GM10248 (cell line): ENCODE data around the gene EXOC3L4.
"Not testable (repeated sequence)": the region's sequence is repeated elsewhere in the genome, so short reads cannot be mapped to it uniquely, and the experiment has no call there.

Experiments used
- CTCF ChIA-PET: fragments of 300-600 bp; sonication (Branson Sonifier 250); formaldehyde crosslinking; extraction: SDS; loops from one replicate; lab custom pipeline; 2021; ENCODE audit warnings: antibody characterized with exemption; lab: Yijun Ruan, JAX
- POLR2A ChIA-PET: fragments of 350-650 bp; sonication (Branson Sonifier 250); formaldehyde crosslinking; extraction: SDS; loops from one replicate; lab custom pipeline; 2020; ENCODE audit warnings: antibody characterized with exemption; lab: Yijun Ruan, JAX
- DNase-seq: peaks from one replicate; pipeline ENCODE4 v3.0.0; 2012; ENCODE audit errors: extremely low spot score
- TF ChIP-seq, protein P1 (sequence below): IDR thresholded peaks from 2 replicates; pipeline ENCODE4 v1.5.1; 2012; ENCODE audit warnings: mild to moderate bottlenecking, low read depth; ENCODE audit errors: extremely low read depth, missing control alignments, control extremely low read depth

The EXOC3L4 gene

DNA sequence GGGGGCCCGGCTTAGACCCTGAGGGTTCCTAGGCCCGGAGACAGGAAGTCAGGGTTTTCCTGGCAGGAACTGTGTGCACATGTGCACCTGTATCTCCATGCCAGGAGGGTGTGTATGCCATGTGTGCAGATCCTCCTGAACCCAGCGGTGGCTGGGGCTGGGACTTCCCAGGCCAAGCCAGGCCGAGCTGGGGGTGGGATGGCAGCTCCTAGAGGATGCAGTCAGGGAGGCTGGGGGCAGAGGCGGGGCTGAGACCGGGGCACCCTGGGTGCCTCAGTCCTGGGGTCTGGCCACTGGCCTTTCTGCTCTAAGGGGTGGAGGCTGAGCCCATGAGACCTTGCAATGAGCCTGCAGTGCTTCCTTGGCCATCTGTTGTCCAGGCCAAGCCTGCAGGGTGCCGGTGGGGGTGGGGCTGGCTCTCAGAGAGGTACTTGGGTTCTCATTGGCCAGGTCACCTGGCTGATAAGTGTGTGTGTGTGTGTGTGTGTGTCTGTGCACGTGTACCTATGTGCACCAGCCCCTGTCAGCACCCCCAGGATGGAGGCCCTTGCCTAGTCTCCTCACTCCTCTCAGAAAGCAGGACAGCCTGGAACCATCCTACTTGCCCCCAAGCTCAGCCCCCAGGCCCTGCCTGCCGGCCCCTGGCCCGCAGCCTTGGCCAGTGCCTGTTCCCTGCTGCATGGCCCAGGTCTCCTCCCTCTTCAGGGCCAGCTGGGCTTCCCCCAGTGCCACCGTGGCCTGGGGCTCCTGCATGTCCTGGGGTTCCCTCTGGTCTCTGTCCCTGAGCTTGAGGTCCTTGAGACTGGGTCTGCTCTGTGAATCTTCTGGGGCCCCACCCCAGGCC is 18.1 kb downstream of the EXOC3L4 start:
- ChIA-PET CTCF (interaction anchor here (1.5 kb wide), 1 partner anchor 8 kb away, joined by 23 read pairs; no protein-coding TSS in a partner anchor), POLR2A (no interaction called here)
- TF ChIP-seq, protein P1, sequence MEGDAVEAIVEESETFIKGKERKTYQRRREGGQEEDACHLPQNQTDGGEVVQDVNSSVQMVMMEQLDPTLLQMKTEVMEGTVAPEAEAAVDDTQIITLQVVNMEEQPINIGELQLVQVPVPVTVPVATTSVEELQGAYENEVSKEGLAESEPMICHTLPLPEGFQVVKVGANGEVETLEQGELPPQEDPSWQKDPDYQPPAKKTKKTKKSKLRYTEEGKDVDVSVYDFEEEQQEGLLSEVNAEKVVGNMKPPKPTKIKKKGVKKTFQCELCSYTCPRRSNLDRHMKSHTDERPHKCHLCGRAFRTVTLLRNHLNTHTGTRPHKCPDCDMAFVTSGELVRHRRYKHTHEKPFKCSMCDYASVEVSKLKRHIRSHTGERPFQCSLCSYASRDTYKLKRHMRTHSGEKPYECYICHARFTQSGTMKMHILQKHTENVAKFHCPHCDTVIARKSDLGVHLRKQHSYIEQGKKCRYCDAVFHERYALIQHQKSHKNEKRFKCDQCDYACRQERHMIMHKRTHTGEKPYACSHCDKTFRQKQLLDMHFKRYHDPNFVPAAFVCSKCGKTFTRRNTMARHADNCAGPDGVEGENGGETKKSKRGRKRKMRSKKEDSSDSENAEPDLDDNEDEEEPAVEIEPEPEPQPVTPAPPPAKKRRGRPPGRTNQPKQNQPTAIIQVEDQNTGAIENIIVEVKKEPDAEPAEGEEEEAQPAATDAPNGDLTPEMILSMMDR = no peak
- no peak for DNase-seq

DNA sequence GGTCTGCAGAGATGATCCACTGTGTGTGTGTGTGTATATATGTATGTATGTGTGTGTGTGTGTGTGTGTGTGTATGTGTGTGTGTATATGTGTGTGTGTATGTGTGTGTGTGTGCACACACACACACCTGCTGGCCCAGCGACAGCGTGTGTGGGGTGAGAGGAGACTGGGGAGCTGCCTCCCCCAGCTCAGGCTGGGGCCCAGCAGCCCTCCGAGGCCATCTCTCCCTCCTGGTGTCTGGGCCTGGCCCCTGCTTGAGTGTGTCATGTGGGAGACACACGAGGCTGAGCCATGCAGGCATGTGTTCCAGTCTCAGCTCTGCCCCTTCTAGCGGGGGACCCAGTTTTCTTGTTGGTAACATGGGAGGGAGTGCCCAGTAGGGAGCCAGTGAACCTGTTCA is 18.8 kb downstream of the EXOC3L4 start:
- TF ChIP-seq, protein P1 = no peak
- ChIA-PET CTCF (interaction anchor here (1.5 kb wide), 1 partner anchor 9 kb away, joined by 23 read pairs; no protein-coding TSS in a partner anchor), POLR2A (no interaction called here)
- no peak for DNase-seq

- ChIA-PET CTCF (interaction anchor here (1.5 kb wide), 1 partner anchor 9 kb away, joined by 23 read pairs; no protein-coding TSS in a partner anchor), POLR2A (no interaction called here)
- TF ChIP-seq, protein P1 = no peak
- DNase-seq = no peak
These were observed 19.2 kb downstream of the EXOC3L4 start for GRCh38 chr14:103113774-103114173.

- CTCF ChIA-PET = interaction anchor here (1.0 to 6.7 kb wide), 3 partner anchors 10 to 22 kb away, joined by 3 to 73 read pairs (median 4); no protein-coding TSS in a partner anchor
- DNase-seq, POLR2A ChIA-PET: not testable (repeated sequence)
These were observed 20.7 kb downstream of the EXOC3L4 start for GRCh38 chr14:103115086-103115679.

GRCh38 chr14:103115845-103116572 is 21.5 kb downstream of the EXOC3L4 start:
- CTCF ChIA-PET = interaction anchor here (6.7 kb wide), 1 partner anchor 11 kb away, joined by 73 read pairs; no protein-coding TSS in a partner anchor
- TF ChIP-seq, protein P1 = no peak
- no peak for DNase-seq
- POLR2A ChIA-PET = no interaction called here

GRCh38 chr14:103116636-103117035 is 22.1 kb downstream of the EXOC3L4 start:
- CTCF ChIA-PET = interaction anchor here (6.7 kb wide), 1 partner anchor 11 kb away, joined by 73 read pairs; no protein-coding TSS in a partner anchor
- POLR2A ChIA-PET = interaction anchor here (0.7 kb wide), 1 partner anchor 192 kb away, joined by 8 read pairs; no protein-coding TSS in a partner anchor
- no peak for DNase-seq
- TF ChIP-seq, protein P1 = no peak

DNA sequence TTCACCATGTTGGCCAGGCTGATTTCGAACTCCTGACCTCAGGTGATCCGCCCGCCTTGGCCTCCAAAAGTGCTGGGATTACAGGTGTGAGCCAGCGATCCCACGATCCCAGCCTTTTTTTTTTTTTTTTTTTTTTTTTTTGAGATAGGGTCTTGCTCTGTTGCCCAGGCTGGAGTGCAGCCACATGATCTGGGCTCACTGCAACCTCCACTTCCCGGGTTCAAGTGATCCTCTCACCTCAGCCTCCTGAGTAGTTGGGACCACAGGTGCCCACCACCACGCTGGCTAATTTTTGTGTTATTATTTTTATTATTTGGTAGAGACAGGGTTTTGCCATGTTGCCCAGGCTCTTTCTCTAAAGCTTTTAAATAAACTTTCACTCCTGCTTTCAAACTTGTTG is 23.0 kb downstream of the EXOC3L4 start:
- DNase-seq = not testable (repeated sequence)
- ChIA-PET POLR2A (interaction anchor here (0.7 kb wide), 1 partner anchor 193 kb away, joined by 8 read pairs; no protein-coding TSS in a partner anchor), CTCF (interaction anchor here (1.0 to 6.7 kb wide), 2 partner anchors 12 to 43 kb away, joined by 3 to 73 read pairs; no protein-coding TSS in a partner anchor)
